ENCODE results near the gene XYLT1. TPM values are rescaled to one million over a fixed set of nuclear protein-coding genes. Genes with fewer than 3 reads are reported as not detected.

XYLT1 gene
- total and polyA plus RNA-seq, 9 of the 15 experiments (the other 6 are each of a cell fraction or from before 2014, with no cell fraction given): 0.03 to 0.09 (median 0.08) TPM; not detected in 6

GRCh38 chr16:17251496-17251895 is 219.3 kb downstream of the XYLT1 start (continued):
- TF ChIP-seq CHD7 (IDR thresholded peaks at IDR 0.05; ENCODE audit: low read depth, low read length): no peak
- no peak for TF ChIP-seq UBTF (IDR thresholded peaks at IDR 0.05; ENCODE audit: borderline replicate concordance in 1 of 2, low read depth in 2 of 2, low read length in 2 of 2)
- no peak for TF ChIP-seq ZNF3 (CRISPR knock-in tag; IDR thresholded peaks at IDR 0.05)
- TF ChIP-seq THRB (CRISPR knock-in tag; conservative IDR thresholded peaks at IDR 0.05): no peak
- no peak for TF ChIP-seq TBP (optimal IDR thresholded peaks at IDR 0.05; ENCODE audit: low read depth, low read length)
- TF ChIP-seq RNF2 (IDR thresholded peaks at IDR 0.05): no peak
- TF ChIP-seq ATF6 (CRISPR knock-in tag; IDR thresholded peaks at IDR 0.05): no peak
- TF ChIP-seq NEUROD1 (IDR thresholded peaks at IDR 0.05; ENCODE audit: borderline replicate concordance, low read depth, low read length, partially characterized antibody): no peak
- TF ChIP-seq POLR3A (IDR thresholded peaks at IDR 0.05; ENCODE audit: borderline replicate concordance, extremely low read depth, insufficient read depth, insufficient read length): no peak
- TF ChIP-seq TCF15 (CRISPR knock-in tag; IDR thresholded peaks at IDR 0.05): no peak

All from K562 (cell line).